Transverse colon (tissue), 3 donors: ENCODE data around the gene UBE2J1.

Source experiments
- EP300 ChIP-seq: sonication (generic); formaldehyde crosslinking; IDR thresholded peaks from one replicate; pipeline ENCODE4 v1.6.1; 2017; ENCODE audit warnings: antibody characterized with exemption, low read depth
- POLR2A ChIP-seq: fragments of 450-650 bp; IDR thresholded peaks from one replicate; pipeline ENCODE4 v1.6.1; 2016; ENCODE audit warnings: antibody characterized with exemption, mild to moderate bottlenecking, moderate library complexity
- TF ChIP-seq, protein P1 (sequence below), 5 experiments: fragments of 200-600 bp in 3 of 5; fragments of 450-650 bp in 2 of 5; sonication (generic) in 3 of 5; IDR thresholded peaks; 1 replicate in 2 of 5; 2 replicates in 3 of 5; pipeline ENCODE4 v1.5.1; 2016 to 2017; ENCODE audit warnings: antibody characterized with exemption in 5 of 5, inconsistent platforms in 3 of 5, mild to moderate bottlenecking in 2 of 5, moderate library complexity in 1 of 5

GRCh38 chr6:89361171-89361570 is 8.6 kb upstream of the UBE2J1 start:
- TF ChIP-seq, protein P1, sequence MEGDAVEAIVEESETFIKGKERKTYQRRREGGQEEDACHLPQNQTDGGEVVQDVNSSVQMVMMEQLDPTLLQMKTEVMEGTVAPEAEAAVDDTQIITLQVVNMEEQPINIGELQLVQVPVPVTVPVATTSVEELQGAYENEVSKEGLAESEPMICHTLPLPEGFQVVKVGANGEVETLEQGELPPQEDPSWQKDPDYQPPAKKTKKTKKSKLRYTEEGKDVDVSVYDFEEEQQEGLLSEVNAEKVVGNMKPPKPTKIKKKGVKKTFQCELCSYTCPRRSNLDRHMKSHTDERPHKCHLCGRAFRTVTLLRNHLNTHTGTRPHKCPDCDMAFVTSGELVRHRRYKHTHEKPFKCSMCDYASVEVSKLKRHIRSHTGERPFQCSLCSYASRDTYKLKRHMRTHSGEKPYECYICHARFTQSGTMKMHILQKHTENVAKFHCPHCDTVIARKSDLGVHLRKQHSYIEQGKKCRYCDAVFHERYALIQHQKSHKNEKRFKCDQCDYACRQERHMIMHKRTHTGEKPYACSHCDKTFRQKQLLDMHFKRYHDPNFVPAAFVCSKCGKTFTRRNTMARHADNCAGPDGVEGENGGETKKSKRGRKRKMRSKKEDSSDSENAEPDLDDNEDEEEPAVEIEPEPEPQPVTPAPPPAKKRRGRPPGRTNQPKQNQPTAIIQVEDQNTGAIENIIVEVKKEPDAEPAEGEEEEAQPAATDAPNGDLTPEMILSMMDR (IDR thresholded peaks at IDR 0.05) = no peak
- no peak for TF ChIP-seq EP300
- TF ChIP-seq POLR2A = no peak
